ENCODE data around the gene CDC14A.

- TF ChIP-seq PBX3 (IDR thresholded peaks at IDR 0.05) (no peak), RCOR1 (IDR thresholded peaks at IDR 0.05; ENCODE audit: low read length) (no peak), SMC3 (IDR thresholded peaks at IDR 0.05; ENCODE audit: low read depth, low read length) (no peak), GABPA (IDR thresholded peaks at IDR 0.05; ENCODE audit: low read depth) (no peak), CTCF (IDR thresholded peaks at IDR 0.05) (no peak), POLR2AphosphoS5 (IDR thresholded peaks at IDR 0.05; ENCODE audit: low read depth, low read length) (no peak), MAX (IDR thresholded peaks at IDR 0.05; ENCODE audit: low read depth) (no peak), NFIC (IDR thresholded peaks at IDR 0.05; ENCODE audit: borderline replicate concordance) (no peak)
These were observed 172.0 kb downstream of the CDC14A start for GRCh38 chr1:100524355-100524754.

Data from SK-N-SH (cell line).